ENCODE data around the gene SPTLC2.
"Not testable (repeated sequence)": the region's sequence is repeated elsewhere in the genome, so short reads cannot be mapped to it uniquely, and the experiment has no call there.

The SPTLC2 gene

DNA sequence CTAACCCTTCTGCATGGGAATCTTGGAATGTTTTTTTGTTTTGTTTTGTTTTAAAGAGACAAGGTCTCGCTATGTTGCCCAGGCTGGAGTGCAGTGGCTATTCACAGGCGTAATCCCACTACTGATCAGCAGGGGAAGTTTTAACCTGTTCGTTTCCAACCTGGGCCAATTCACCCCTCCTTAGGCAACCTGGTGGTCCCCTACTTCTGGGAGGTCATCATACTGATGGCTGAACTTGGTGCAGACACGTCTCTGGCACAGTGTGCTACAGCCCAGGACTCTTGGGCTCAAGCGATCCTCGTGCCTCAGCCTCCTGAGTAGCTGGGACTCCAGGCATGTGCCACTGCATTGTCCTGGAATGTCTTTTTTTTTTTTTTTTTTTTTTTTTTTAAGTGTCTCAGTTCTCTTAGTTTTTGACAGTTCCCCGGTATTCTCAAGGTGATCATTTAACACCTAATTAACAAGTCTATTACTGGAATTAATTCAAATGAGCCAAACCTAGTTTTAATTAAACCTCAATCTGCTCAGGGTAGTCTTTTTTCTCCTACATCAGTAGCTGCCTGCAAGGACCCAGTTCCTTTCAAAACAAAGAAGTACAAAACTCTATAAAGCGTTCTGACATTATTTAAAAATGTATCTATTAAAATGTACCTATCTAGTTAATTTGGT is 68.8 kb downstream of the SPTLC2 start:
- no peak for DNase-seq (ENCODE audit: low spot score)

DNA sequence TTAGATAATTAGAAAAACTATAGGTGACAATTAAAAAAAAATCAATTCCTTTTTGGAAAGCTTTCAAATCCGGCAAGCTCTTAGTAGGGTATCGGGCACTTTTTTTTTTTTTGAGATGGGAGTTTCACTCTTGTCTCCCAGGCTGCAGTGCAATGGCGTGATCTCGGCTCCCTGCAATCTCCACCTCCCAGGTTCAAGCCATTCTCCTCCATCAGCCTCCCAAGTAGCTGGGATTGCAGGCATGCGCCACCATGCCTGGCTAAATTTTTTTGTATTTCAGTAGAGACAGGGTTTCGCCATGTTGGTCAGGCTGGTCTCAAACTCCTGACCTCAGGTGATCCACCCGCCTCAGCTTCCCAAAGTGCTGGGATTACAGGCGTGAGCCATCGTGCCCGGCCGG is 71.3 kb downstream of the SPTLC2 start:
- not testable (repeated sequence) for DNase-seq (ENCODE audit: low spot score)

DNA sequence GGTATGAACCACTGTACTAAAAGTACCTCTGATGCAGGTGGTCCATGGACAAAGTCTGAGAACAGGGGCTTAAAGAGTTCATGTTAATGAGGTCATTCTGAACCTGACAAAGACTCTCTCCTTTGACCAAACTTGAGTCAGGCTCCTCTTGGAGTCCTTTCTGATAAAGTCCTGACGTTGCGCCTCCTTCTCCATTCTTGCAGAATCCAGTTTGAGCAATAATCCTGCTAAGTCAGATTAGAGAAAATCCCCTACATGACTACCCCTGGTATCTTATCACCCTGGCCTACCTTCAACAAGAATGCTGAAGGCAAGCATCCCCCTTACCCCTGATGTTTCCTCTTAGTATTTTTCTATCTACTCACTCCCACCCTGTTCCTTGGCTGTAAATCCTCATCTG is 71.9 kb downstream of the SPTLC2 start:
- DNase-seq (ENCODE audit: low spot score): no peak

DNA sequence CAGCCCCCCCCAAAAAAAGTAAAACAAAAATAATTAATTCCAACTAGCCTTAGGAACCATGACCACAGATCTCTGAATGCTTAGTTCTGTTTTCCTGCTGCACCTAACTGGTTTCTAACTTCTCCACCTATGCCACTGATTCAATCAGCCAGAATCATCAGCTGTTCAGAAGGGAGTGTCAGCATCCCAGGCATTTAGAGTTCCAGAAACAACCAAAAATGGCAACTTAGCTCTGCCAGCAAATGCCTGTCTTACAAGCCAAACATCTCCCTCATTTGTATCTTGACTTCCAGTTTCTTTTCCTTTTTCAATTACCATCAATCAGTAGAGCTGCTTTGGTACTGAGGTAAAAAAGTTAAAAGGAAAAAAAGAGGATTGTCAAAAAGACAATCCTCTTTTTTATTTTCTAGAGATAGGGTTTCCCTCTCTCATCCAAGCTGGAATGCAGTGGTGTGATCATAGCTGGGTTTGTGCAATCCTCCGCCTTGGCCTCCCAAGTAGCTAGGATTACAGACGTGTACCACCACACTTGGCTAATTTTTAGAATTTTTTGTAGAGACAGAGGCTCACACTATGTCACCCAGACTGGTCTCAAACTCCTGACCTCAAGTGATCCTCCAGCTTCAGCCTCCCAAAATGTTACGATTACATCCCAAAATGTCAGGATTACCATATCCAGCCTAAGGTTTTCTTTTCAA is 72.7 kb downstream of the SPTLC2 start:
- no peak for DNase-seq (ENCODE audit: low spot score)

DNA sequence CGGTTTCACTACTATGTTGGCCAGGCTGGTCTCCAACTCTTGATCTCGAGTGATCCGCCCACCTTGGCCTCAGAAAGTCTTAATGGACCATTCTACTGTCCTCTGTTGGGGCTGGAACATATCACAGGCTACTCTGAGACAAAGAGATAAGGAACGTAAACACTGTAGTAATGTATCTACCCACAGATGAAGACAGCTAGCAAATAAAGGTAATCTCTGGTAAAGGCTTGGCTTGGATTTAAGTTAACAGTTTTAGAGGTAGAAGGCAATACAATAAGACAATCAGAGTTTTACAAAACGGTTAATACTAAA is 73.2 kb downstream of the SPTLC2 start:
- DNase-seq (ENCODE audit: low spot score): no peak

DNA sequence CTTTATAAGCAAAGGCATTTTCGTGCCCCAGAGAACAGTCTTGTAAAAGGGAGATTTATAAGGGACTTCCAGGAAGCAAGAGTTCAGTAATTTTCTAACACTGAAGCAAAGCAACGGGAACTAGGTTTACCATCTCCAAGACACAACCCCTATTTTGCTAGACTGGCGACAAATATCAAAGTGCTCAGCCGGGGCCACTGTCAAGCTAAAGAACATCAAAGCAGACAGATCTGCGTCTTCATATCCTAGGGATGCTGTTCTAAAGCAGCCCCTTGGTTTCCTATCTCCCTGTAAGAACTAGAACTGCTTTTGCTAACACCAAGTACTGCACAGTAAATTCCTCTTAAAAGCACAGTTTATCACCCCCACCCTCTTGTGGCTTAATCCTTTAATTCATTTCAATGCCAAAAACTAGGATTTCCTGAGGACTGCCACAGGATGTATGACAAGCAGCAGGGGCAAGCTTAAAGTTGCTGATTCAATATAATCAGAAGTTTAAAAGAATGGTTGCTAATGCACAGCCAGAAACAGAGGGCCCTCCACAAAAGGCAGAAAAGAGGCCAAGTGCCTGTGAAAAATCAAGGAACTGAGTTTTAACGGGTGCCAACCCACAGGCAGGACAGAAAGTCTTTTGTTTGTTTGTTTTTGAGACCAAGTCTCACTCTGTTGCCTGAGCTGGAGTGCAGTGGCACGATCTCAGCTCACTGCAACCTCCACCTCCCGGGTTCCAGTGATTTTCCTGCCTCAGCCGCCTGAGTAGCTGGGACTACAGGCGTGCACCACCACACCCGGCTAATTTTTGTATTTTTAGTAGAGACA is 73.8 kb downstream of the SPTLC2 start:
- no peak for DNase-seq (ENCODE audit: low spot score)

DNA sequence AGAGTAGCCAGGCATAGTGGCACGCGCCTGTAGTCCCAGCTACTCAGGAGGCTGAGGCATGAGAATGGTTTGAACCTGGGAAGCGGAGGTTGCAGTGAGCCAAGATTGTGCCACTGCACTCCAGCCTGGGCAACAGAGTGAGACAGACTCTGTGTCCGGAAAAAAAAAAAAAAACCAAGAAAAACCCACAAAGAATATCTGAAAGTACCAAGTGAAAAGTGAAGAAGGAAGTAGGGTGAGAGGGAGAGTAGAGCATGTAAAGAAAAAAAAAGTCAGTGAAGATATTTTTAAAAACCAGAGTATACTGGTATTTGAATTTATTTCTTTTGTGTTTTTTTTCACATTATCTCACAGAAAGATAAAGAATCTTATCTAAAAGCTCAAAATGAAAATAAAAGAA is 74.5 kb downstream of the SPTLC2 start:
- DNase-seq (ENCODE audit: low spot score): no peak

DNA sequence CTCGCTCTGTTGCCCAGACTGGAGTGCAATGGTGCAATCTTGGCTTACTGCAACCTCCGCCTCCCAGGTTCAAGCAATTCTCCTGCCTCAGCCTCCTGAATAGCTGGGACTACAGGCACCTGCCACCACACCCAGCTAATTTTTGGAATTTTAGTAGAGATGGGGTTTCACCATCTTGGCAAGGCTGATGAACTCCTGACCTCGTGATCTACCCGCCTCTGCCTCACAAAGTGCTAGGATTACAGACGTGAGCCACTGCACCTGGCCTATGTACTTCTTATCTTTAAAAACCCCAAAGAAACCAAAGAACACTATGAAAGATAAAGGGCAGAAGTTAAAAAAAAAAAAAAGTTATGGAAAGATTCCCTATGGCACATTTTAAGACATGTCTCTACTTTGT is 79.5 kb downstream of the SPTLC2 start:
- not testable (repeated sequence) for DNase-seq (ENCODE audit: low spot score)

DNA sequence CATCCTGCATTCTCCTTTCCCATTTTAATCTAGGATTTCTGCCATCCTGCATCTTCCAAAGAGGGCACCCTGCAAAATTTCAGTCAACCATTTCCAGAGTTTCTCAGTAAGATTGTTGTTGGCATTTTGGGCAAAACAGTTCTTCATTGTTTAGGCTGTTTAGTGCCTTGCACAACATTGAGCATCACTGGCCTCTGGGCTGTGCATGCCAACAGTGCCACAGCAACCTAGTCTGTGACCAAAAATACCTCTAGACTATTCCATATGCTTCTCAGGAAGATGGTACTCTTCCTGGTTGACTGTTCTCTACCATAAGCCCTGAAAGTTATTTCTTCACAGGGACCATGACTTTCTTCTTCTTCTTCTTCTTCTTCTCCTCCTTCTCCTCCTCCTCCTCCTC is 85.4 kb downstream of the SPTLC2 start:
- no peak for DNase-seq (ENCODE audit: low spot score)

DNA sequence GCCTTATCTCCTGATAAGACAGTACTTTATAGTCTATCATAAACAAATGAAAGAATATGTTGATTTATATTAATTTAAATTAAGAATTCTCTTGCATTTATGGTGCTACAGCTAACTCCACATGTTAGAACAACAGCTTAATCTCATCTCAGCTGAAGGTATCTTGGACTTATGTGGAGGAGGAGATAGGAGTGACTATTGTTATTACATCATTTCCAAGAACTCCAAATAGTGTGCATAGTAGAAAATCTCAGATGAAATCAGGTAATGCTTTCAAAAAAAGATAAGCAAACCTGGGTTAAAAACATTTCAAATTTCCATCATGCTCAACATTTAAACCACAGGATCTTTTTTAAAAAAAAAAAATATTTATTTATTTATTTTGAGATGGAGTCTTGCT is 86.5 kb downstream of the SPTLC2 start:
- no peak for DNase-seq (ENCODE audit: low spot score)

DNA sequence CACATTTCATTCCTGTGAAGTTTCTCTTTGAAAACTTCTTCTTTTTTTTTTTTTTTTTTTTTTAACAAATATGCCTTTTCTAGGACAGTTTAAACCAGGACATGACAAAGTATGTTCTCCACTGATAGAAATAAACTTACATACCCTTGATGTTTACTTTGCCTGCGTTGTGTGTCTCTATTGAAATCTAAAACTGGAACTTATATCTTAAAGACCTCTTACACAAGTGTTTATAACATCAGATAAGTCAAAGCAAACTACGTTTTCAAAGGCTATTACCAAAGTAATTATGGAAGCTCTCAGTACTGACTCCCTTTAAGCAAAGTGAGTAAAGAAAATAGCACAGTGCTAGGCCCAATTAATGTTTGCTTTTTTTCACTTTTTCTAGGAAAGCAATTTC is 87.2 kb downstream of the SPTLC2 start:
- DNase-seq (ENCODE audit: low spot score): no peak

DNA sequence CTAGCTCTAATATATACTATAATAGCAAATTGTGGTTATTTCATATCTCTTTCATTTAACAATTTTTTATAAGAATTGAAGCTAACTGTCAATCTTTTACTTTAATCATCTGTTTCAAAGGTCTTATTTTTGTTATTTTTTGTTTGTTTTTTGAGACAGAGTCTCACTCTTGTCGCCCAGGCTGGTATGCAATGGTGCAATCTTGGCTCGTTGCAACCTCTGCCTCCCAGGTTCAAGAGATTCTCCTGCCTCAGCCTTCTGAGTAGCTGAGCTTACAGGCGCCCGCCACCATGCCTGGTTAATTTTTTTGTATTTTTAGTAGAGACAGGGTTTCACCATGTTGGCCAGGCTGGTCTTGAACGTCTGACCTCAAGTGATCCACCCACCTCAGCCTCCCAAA is 87.7 kb downstream of the SPTLC2 start:
- not testable (repeated sequence) for DNase-seq (ENCODE audit: low spot score)

DNA sequence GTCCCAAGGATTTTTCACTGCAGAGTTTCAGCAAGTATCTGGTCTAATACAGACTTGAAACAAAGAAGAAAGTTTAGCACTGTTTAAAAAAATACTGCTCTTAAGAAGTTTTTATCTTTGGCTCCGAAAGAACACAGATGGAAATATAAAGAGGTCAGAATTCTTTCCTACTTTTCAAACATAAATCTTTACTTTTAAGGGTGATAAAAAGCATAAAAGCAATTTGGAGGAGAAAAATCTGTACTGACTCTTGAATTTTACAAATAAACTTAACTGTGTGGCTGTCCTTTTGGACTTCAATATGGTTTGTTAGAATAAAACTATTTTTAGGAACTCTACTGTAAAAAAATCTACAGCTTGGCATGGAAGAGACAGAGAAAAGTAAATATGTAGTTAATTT is 90.2 kb downstream of the SPTLC2 start:
- no peak for DNase-seq (ENCODE audit: low spot score)

DNA sequence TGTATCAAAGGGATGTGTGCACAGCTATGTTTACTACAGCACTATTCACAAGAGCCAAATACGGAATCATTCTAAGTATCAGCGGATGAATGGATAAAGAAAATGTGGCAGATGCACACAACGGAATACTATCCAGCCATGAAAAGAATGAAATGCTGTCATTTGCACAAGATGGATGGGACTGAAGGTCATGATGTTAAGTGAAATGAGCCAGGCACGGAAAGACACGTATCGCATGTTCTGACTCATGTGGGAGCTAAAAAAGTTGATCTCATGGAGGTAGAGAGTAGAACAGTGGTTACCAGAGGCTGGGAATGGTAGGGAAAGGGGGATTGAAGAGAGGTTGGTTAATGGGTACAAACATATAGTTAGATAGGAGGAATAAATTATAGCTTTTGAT is 91.9 kb downstream of the SPTLC2 start:
- no peak for DNase-seq (ENCODE audit: low spot score)

DNA sequence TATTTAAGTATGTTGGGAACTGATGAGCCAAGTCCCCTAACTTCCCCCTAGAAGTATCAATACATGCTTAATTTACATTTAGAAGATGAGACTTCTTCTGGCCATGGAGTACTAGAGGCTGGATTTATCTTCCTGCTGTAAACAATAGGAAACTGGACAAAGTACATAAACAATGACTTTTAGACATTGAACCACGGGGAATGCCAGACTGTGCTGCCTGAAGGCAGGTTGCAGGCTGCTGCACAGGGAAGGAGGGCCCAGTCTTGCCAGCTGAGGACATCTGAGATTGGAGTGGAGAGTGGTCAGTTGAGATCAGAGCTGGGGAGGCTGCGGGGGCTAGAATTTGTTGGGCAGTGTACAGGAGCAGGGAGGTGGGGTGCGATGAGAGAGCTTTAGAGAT is 93.3 kb downstream of the SPTLC2 start:
- no peak for DNase-seq (ENCODE audit: low spot score)

DNA sequence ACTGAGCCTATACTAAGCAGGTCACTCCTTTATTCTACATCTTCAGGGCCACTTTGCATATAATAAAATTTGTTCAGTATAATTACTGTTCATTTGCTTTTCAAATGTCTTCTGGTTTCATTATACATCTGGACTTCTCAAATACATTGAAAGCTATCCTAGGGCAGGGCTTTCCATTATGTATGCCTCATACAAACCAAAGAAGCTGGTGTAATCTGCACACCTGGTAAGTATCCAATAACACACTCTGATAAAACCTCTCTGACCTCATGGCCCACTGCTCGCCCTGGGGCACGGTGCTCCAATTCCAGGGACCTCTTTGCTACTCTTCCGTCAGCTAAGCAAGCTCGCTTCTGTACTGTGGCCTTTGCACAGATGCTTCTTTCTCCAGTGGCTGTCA is 95.9 kb downstream of the SPTLC2 start:
- DNase-seq (ENCODE audit: low spot score): no peak

DNA sequence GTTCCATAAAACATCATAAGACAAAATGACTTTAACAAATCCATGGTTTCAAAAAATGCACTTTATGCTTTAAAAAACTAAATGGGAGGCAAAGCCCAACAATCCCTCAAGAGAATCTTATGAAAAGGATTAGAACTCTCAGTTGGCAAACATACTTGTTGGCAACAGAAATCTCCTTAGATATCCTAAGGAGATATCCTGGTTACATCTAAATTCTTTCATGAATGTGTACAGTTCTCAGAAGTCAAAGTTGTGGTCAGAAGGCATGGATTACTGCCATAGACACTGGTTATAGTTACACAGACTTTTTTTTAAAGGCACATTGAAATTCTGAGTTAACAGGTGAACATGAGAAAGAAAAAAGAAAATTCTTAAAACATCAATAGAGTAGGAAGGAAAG is 100.3 kb downstream of the SPTLC2 start:
- DNase-seq (ENCODE audit: low spot score): no peak

DNA sequence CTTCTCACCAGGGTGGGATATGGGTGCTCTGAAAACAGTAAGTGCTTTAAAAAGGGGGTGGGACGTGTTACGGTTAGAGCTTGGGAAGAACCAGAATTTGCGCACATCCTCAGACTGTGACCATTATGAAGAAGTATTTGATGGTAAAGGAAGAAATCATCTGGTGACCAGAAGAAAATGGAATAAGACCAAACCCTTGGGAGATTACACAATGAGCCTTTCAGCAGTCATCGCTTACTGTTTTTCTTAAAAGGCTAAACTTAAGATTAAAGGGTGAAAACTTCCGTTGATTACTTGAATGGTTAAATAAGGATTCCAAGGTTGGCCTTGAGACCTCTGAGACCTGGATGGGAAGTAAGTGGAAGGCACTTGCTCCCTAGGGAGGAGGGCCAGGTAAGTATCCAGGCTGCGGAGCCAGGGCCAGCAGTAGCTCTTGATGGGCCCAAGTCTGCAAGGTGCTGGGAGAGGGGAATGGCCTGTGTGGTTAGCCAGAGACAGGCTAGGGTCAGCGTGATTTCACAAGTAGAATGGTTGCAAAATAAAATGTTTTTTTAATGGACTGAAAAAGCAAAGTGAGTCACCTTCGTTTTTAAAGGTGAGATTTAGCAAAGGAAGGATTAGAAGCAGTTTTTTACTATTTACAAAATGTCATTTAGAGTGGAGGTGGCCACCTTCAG is 104.8 kb downstream of the SPTLC2 start:
- no peak for DNase-seq (ENCODE audit: low spot score)

DNA sequence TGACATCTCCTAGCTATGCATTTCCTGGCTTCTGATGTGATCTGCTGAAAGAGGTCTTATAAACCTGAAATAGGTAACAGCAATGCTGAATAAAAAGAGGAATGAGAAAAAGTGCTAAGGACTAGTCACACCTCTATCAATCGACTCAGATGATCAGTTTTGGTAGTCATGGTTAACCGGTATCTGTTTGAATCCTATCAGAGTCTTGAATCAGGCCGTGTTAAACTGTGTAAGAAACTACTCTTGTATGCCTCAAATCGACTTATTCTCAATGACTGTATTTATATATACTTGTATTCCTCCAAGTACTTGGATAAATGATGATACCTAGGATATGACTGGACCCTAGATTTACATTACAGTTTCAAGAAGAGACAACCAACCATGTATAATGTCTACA is 107.1 kb downstream of the SPTLC2 start:
- DNase-seq (ENCODE audit: low spot score): no peak

DNA sequence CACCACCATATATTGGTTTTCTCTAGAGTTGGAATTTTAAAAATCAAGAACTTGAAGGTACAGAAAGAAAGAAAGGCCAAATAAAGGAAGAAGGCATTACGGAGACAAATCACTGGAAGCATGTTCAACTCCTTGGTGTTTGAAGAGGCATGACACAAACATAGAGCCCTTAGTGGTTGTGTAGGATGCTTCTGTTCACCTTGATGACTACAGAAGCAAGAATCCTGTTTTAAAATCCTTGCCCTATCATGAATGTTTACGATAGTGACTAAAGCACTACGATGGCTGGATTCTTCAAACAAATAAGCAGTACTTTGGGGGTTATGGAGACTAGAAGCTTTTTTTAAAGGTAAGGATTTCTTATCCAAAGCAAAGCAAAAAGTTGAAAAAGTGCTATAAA is 107.6 kb downstream of the SPTLC2 start:
- no peak for DNase-seq (ENCODE audit: low spot score)

DNA sequence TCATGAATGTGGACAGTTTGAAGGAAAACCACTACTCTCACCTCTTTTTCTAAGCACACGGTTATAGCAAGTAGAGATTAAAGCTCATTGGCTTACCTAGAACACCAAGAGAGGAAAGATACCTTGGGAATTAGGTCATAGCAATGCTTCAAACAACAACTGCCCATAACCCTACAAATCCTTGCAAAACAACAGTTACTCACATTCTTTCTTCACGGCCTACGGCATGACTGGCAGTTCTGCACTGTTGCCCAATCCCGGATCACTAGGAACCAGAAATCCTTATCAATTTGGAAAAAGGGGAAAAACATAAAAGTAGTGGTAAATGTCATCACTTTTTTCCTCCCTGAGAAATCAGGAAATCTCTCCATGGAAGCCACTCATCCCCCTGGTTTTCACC is 108.2 kb downstream of the SPTLC2 start:
- DNase-seq (ENCODE audit: low spot score): no peak

DNA sequence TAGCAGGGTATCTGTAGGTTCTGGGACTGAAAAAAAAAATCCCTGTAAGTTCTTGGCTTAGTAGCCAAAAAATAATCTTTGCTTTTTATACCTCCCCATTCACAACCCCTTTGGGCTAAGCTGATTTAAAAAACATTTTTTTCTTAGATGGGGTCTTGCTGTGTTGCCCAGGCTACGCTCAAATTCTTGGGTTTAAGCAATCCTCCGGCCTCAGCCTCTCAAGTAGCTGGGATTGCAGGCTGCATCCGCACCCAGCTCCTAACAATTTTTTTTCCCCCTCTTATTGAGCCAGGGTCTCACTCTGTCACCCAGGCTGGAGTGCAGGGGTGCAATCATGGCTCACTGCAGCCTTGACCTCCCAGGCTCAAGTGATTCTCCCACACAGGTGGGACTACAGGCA is 108.7 kb downstream of the SPTLC2 start:
- DNase-seq (ENCODE audit: low spot score): no peak

DNA sequence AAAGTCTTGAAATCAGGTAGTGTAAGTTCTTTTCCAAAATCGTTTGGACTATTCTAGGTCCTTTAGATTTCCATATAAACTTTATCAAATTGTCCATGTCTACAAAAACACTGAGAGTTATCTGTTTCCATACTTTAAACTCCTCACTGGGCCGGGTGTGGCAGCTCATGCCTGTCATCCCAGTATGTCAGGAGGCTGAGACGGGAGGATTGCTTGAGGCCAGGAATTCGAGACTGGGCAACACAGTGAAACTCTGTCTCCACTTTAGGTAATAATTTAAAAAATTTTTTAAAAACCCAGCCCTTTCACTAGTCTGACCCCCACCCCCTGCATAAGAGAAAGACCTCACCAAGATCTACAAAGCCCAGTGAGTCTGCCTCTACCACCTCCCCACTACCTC is 111.4 kb downstream of the SPTLC2 start:
- DNase-seq (ENCODE audit: low spot score): no peak
